GM13976 (cell line): ENCODE results near the gene ATP8B4.

Experiments
- DNase-seq: peaks from one replicate; pipeline ENCODE4 v3.0.0; 2012; ENCODE audit warnings: low spot score
- CTCF ChIP-seq: IDR thresholded peaks from 2 replicates; pipeline ENCODE4 v1.5.1; 2012; ENCODE audit warnings: borderline replicate concordance, mild to moderate bottlenecking; ENCODE audit not compliant: insufficient read depth; ENCODE audit errors: extremely low read depth, missing control alignments, control extremely low read depth
- in situ Hi-C: fragments of 300-500 bp; cut with MboI; formaldehyde crosslinking; loops from one replicate; pipeline ENCODE4 v1.12.0; 2022; ENCODE audit warnings: low sequenced_read_pairs, mixed read lengths, inconsistent platforms; ENCODE audit not compliant: unreplicated experiment

Gene ATP8B4

GRCh38 chr15:50066666-50067065, 52.4 kb downstream of the ATP8B4 start:
- in situ Hi-C loops: no loop called here
- TF ChIP-seq CTCF: no peak
- no peak for DNase-seq

- no peak for TF ChIP-seq CTCF
- in situ Hi-C loops: no loop called here
- no peak for DNase-seq
Observed at GRCh38 chr15:50066202-50066601, 52.8 kb downstream of the ATP8B4 start.

- no peak for TF ChIP-seq CTCF
- in situ Hi-C loops: no loop called here
Observed at GRCh38 chr15:50065279-50065678, 53.8 kb downstream of the ATP8B4 start.

GRCh38 chr15:50064673-50065072, 54.4 kb downstream of the ATP8B4 start:
- in situ Hi-C loops: no loop called here
- DNase-seq: no peak
- TF ChIP-seq CTCF: no peak

More at GRCh38 chr15:50065279-50065678, 53.8 kb downstream of the ATP8B4 start:
- DNase-seq: no peak

GRCh38 chr15:50063226-50063625, 55.8 kb downstream of the ATP8B4 start:
- TF ChIP-seq CTCF: no peak
- in situ Hi-C loops: no loop called here
- no peak for DNase-seq

GRCh38 chr15:50061503-50061902, 57.5 kb downstream of the ATP8B4 start:
- no peak for TF ChIP-seq CTCF
- DNase-seq: no peak
- in situ Hi-C loops: no loop called here

- no peak for DNase-seq
Observed at GRCh38 chr15:50059883-50060282, 59.1 kb downstream of the ATP8B4 start.

More at GRCh38 chr15:50059883-50060282, 59.1 kb downstream of the ATP8B4 start:
- TF ChIP-seq CTCF: no peak
- in situ Hi-C loops: no loop called here
